ENCODE data around the gene DCAF5. TPM values are rescaled to one million over a fixed set of nuclear protein-coding genes. Genes with fewer than 3 reads are reported as not detected.

The DCAF5 gene
- total and polyA plus RNA-seq, 2 of the 13 experiments (the other 11 are each of a cell fraction or from before 2014, with no cell fraction given): 13.4 to 31.6 TPM

DNA sequence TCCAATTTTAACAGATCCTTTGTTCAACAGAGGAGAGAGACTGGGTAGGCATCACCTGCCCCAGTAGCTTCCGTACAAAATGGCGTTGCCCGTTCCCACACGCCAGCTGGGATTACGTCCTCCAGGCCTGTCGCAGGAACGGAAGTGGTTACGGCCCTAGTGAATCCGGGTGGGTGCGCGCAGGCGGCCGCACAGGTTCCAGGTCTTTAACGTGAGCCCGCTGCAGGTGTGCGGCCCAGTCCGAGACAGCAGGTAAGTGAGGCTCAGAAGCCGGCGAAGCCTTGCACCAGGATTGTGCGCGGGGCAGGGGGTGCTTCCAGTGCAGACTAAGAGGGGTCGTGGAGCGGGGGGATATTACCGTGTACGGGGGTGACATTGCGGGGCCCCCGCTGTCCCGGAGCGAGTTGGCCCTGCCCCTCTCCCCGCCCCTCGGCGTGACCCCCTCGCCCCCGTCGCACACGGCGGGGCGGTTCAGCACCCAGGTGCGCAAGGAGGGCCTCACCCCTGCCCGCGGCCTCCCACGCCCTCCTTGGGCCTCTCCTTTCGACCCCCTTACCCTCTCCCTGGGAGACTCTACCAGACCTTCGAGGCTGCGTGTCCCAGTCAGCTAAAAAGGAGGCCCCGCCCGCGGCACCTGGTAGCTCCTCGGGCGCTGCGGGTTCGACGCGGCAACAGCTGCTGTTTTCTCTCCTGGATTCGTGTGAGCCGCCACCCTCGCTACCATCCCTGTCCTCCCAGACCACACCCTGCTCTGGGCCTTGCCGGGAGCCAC, 38.6 kb upstream of the DCAF5 start, which contains the start of gene EXD2 (continued):
- TF ChIP-seq MYC (CRISPR knock-in tag; IDR thresholded peaks at IDR 0.05; ENCODE audit: borderline replicate concordance) (peak; percentile 85; the same call in 1 of the 2 replicates), CREB1 (IDR thresholded peaks at IDR 0.05) (peak; percentile 63), CREB1 (CRISPR knock-in tag; IDR thresholded peaks at IDR 0.05) (peak; percentile 86), ZNF598 (CRISPR knock-in tag; IDR thresholded peaks at IDR 0.05; ENCODE audit: borderline replicate concordance) (no peak), ZNF326 (CRISPR knock-in tag; IDR thresholded peaks at IDR 0.05; ENCODE audit: borderline replicate concordance) (no peak), NCOA5 (CRISPR knock-in tag; IDR thresholded peaks at IDR 0.05) (no peak), ETV5 (CRISPR knock-in tag; IDR thresholded peaks at IDR 0.05; ENCODE audit: borderline replicate concordance) (peak; percentile 62)
- TF ChIP-seq, protein P1, sequence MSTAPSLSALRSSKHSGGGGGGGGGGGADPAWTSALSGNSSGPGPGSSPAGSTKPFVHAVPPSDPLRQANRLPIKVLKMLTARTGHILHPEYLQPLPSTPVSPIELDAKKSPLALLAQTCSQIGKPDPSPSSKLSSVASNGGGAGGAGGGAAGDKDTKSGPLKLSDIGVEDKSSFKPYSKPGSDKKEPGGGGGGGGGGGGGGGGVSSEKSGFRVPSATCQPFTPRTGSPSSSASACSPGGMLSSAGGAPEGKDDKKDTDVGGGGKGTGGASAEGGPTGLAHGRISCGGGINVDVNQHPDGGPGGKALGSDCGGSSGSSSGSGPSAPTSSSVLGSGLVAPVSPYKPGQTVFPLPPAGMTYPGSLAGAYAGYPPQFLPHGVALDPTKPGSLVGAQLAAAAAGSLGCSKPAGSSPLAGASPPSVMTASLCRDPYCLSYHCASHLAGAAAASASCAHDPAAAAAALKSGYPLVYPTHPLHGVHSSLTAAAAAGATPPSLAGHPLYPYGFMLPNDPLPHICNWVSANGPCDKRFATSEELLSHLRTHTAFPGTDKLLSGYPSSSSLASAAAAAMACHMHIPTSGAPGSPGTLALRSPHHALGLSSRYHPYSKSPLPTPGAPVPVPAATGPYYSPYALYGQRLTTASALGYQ (CRISPR knock-in tag; IDR thresholded peaks at IDR 0.05): no peak
- TF ChIP-seq, protein P2, sequence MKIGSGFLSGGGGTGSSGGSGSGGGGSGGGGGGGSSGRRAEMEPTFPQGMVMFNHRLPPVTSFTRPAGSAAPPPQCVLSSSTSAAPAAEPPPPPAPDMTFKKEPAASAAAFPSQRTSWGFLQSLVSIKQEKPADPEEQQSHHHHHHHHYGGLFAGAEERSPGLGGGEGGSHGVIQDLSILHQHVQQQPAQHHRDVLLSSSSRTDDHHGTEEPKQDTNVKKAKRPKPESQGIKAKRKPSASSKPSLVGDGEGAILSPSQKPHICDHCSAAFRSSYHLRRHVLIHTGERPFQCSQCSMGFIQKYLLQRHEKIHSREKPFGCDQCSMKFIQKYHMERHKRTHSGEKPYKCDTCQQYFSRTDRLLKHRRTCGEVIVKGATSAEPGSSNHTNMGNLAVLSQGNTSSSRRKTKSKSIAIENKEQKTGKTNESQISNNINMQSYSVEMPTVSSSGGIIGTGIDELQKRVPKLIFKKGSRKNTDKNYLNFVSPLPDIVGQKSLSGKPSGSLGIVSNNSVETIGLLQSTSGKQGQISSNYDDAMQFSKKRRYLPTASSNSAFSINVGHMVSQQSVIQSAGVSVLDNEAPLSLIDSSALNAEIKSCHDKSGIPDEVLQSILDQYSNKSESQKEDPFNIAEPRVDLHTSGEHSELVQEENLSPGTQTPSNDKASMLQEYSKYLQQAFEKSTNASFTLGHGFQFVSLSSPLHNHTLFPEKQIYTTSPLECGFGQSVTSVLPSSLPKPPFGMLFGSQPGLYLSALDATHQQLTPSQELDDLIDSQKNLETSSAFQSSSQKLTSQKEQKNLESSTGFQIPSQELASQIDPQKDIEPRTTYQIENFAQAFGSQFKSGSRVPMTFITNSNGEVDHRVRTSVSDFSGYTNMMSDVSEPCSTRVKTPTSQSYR (CRISPR knock-in tag; IDR thresholded peaks at IDR 0.05; ENCODE audit: borderline replicate concordance): no peak; the same call in 1 of the 2 replicates
- TF ChIP-seq, protein P3, sequence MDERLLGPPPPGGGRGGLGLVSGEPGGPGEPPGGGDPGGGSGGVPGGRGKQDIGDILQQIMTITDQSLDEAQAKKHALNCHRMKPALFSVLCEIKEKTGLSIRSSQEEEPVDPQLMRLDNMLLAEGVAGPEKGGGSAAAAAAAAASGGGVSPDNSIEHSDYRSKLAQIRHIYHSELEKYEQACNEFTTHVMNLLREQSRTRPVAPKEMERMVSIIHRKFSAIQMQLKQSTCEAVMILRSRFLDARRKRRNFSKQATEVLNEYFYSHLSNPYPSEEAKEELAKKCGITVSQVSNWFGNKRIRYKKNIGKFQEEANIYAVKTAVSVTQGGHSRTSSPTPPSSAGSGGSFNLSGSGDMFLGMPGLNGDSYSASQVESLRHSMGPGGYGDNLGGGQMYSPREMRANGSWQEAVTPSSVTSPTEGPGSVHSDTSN (CRISPR knock-in tag; IDR thresholded peaks at IDR 0.05): no peak
- TF ChIP-seq, protein P4, sequence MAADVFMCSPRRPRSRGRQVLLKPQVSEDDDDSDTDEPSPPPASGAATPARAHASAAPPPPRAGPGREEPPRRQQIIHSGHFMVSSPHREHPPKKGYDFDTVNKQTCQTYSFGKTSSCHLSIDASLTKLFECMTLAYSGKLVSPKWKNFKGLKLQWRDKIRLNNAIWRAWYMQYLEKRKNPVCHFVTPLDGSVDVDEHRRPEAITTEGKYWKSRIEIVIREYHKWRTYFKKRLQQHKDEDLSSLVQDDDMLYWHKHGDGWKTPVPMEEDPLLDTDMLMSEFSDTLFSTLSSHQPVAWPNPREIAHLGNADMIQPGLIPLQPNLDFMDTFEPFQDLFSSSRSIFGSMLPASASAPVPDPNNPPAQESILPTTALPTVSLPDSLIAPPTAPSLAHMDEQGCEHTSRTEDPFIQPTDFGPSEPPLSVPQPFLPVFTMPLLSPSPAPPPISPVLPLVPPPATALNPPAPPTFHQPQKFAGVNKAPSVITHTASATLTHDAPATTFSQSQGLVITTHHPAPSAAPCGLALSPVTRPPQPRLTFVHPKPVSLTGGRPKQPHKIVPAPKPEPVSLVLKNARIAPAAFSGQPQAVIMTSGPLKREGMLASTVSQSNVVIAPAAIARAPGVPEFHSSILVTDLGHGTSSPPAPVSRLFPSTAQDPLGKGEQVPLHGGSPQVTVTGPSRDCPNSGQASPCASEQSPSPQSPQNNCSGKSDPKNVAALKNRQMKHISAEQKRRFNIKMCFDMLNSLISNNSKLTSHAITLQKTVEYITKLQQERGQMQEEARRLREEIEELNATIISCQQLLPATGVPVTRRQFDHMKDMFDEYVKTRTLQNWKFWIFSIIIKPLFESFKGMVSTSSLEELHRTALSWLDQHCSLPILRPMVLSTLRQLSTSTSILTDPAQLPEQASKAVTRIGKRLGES (CRISPR knock-in tag; IDR thresholded peaks at IDR 0.05; ENCODE audit: borderline replicate concordance): no peak

Data from HepG2 (cell line).